ENCODE measurements around the gene HEMK1. TPM values are rescaled to one million over a fixed set of nuclear protein-coding genes. Genes with fewer than 3 reads are reported as not detected.

HEMK1 gene
- total RNA-seq, result 34.4 TPM

- DNase-seq (ENCODE audit: low spot score), result peak; percentile 99
Observed at GRCh38 chr3:50568947-50569749, at the start of gene HEMK1. HEMK1 (plus strand) TSS chr3:50569522; CDS start chr3:50571105, 1,583 bp downstream.

- no peak for DNase-seq (ENCODE audit: low spot score)
Observed at GRCh38 chr3:50520849-50521248, 48.5 kb upstream of the HEMK1 start.

GRCh38 chr3:50521572-50521971, 47.8 kb upstream of the HEMK1 start:
- no peak for DNase-seq (ENCODE audit: low spot score)

- DNase-seq (ENCODE audit: low spot score), result no peak
Observed at GRCh38 chr3:50523279-50523811, 46.0 kb upstream of the HEMK1 start.

- DNase-seq (ENCODE audit: low spot score), result no peak
Observed at GRCh38 chr3:50524746-50525145, 44.6 kb upstream of the HEMK1 start.

- DNase-seq (ENCODE audit: low spot score), result no peak
Observed at GRCh38 chr3:50525191-50525910, 44.0 kb upstream of the HEMK1 start.

- DNase-seq (ENCODE audit: low spot score), result peak; percentile 57
Observed at GRCh38 chr3:50525987-50526386, 43.3 kb upstream of the HEMK1 start.

GRCh38 chr3:50530001-50530970, 39.0 kb upstream of the HEMK1 start:
- DNase-seq (ENCODE audit: low spot score), result no peak

GRCh38 chr3:50531201-50531600, 38.1 kb upstream of the HEMK1 start:
- DNase-seq (ENCODE audit: low spot score), result no peak

- no peak for DNase-seq (ENCODE audit: low spot score)
Observed at GRCh38 chr3:50532062-50532705, 37.1 kb upstream of the HEMK1 start.

- DNase-seq (ENCODE audit: low spot score), result no peak
Observed at GRCh38 chr3:50533316-50533715, 36.0 kb upstream of the HEMK1 start.

GRCh38 chr3:50533807-50534461, 35.4 kb upstream of the HEMK1 start:
- no peak for DNase-seq (ENCODE audit: low spot score)

GRCh38 chr3:50534681-50535330, 34.5 kb upstream of the HEMK1 start:
- no peak for DNase-seq (ENCODE audit: low spot score)

GRCh38 chr3:50536471-50537180, 32.7 kb upstream of the HEMK1 start:
- DNase-seq (ENCODE audit: low spot score), result no peak

- DNase-seq (ENCODE audit: low spot score), result no peak
Observed at GRCh38 chr3:50537421-50538129, 31.7 kb upstream of the HEMK1 start.

- no peak for DNase-seq (ENCODE audit: low spot score)
Observed at GRCh38 chr3:50539356-50540286, 29.7 kb upstream of the HEMK1 start.

- DNase-seq (ENCODE audit: low spot score), result peak; percentile 64
Observed at GRCh38 chr3:50542177-50543034, 26.9 kb upstream of the HEMK1 start.

All from ureter (tissue), 1 donor.